Hepatocyte (in vitro differentiated cells): ENCODE results near the gene SMTN.

Experiments used
- CTCF ChIP-seq: fragments of 200-600 bp; sonication (generic); IDR thresholded peaks from 2 replicates; pipeline ENCODE4 v1.5.1; 2016; ENCODE audit warnings: antibody characterized with exemption, mild to moderate bottlenecking; ENCODE audit not compliant: poor library complexity
- EZH2 ChIP-seq: fragments of 200-600 bp; sonication (generic); IDR thresholded peaks from 2 replicates; pipeline ENCODE4 v1.6.1; 2016; ENCODE audit warnings: antibody characterized with exemption, mild to moderate bottlenecking, borderline replicate concordance
- EZH2phosphoT487 ChIP-seq: fragments of 200-600 bp; sonication (generic); IDR thresholded peaks from one replicate; pipeline ENCODE4 v1.6.1; 2018; ENCODE audit warnings: antibody characterized with exemption, mild to moderate bottlenecking, low read depth, moderate library complexity; ENCODE audit not compliant: unreplicated experiment, severe bottlenecking

DNA sequence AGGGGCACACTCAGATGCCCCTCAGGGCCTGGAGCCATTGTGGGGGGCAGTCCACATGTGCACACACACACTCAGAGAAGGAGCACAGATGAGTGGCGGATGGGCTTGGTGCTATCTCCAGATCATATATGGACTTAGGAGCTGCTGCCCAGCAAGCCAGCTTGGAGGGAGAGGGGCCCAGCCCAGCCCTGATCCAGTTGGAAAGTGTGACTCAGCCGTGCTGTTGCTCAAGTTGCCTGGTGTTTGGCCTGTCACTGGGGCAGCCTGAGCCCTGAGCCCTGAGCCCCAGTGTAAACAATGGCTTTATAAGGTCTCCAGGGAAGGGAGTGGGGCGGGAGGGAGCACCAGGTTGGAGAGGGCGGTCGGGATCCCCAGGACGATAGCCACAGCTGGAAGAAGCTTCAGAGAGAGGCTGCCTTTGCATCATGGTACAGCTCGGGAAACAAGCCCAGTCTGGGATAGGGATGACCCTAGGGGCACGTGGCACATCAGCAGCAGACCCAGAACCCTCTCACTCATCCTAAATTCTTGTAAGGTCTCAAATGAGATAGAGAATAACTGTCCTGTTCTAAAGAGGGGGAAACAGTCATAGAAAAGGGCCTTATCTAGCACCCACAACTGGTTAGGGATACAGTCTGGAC lies 21.4 kb downstream of the SMTN start:
- no peak for TF ChIP-seq CTCF
- no peak for TF ChIP-seq EZH2phosphoT487
- no peak for TF ChIP-seq EZH2
